Gastroesophageal sphincter (tissue), 2 donors: Measurements from ENCODE around the gene CHIC2.

Experiments used
- POLR2A ChIP-seq, 2 donors: fragments of 450-650 bp; IDR thresholded peaks; one replicate each; pipeline ENCODE4 v1.6.1; 2017; ENCODE audit warnings: antibody characterized with exemption in 2 of 2, mild to moderate bottlenecking in 2 of 2, moderate library complexity in 1 of 2
- POLR2AphosphoS5 ChIP-seq: sonication (generic); formaldehyde crosslinking; IDR thresholded peaks from one replicate; pipeline ENCODE4 v1.6.1; 2017; ENCODE audit warnings: antibody characterized with exemption

- no peak for TF ChIP-seq POLR2A (IDR thresholded peaks at IDR 0.05)
- no peak for TF ChIP-seq POLR2AphosphoS5
Observed at GRCh38 chr4:54055494-54055893, 8.9 kb downstream of the CHIC2 start.
